ENCODE results near the gene CTNNA2. TPM values are rescaled to one million over a fixed set of nuclear protein-coding genes. Genes with fewer than 3 reads are reported as not detected.

Gene CTNNA2
- total and polyA plus RNA-seq, 9 of the 15 experiments (the other 6 are each of a cell fraction or from before 2014, with no cell fraction given), result 0.03 to 0.40 (median 0.15) TPM

- Histone ChIP-seq H3K36me3 (ENCODE audit: control insufficient read depth, insufficient read depth, low read length) (no peaks in the 10 kb centered on the region), H3K9me1 (ENCODE audit: control insufficient read depth, insufficient read depth, low read length) (no peaks in the 10 kb centered on the region), H3K4me1 (replicated peaks in 1 of 2; ENCODE audit: control insufficient read depth in 2 of 2, insufficient read depth in 2 of 2, low read length in 2 of 2) (no peaks in the 10 kb centered on the region), H2AFZ (ENCODE audit: low read depth, low read length) (no peak overlapping the region), H3K4me2 (ENCODE audit: insufficient read depth, low read length) (no peak overlapping the region), H3K4me3 (no peak overlapping the region), H3K79me2 (ENCODE audit: control insufficient read depth, insufficient read depth, low read length) (no peaks in the 10 kb centered on the region), H4K20me1 (replicated peaks; ENCODE audit: control insufficient read depth, insufficient read depth, low read length) (no peaks in the 10 kb centered on the region), H3K27ac (ENCODE audit: extremely low read depth, low read depth, low read length) (no peak overlapping the region), H3K9ac (ENCODE audit: insufficient read depth in 1 of 2, low read depth in 2 of 2, low read length in 2 of 2) (no peak overlapping the region), H3K9me3 (replicated peaks; ENCODE audit: control insufficient read depth, insufficient read depth, low read depth, low read length) (no peaks in the 10 kb centered on the region), H3K27me3 (ENCODE audit: control insufficient read depth in 2 of 2, insufficient read depth in 2 of 2, low read length in 2 of 2) (no peaks in the 10 kb centered on the region)
- intact Hi-C loops (cut with micrococcal nuclease) (loop anchor here (10.0 kb wide), 1 partner anchor 390 kb away; no protein-coding TSS in a partner anchor), in situ Hi-C loops (cut with MboI) (no loop called here)
- no peak for DNase-seq (ENCODE audit: extremely low read depth in 1 of 4, low spot score in 3 of 4)
- ATAC-seq, result no peak
- TF ChIP-seq HMGXB4 (CRISPR knock-in tag; IDR thresholded peaks at IDR 0.05), result no peak
- TF ChIP-seq ZKSCAN8 (CRISPR knock-in tag; IDR thresholded peaks at IDR 0.05), result no peak
- TF ChIP-seq RFX5 (IDR thresholded peaks at IDR 0.05; ENCODE audit: low read depth, low read length), result no peak
- no peak for TF ChIP-seq IRF2 (CRISPR knock-in tag; IDR thresholded peaks at IDR 0.05)
- TF ChIP-seq TAL1 (IDR thresholded peaks at IDR 0.05), result no peak
- no peak for TF ChIP-seq POLR3G (IDR thresholded peaks at IDR 0.05; ENCODE audit: extremely low read depth, insufficient read length, insufficient replicate concordance)
- no peak for TF ChIP-seq IRF9 (tag; IDR thresholded peaks at IDR 0.05)
- no peak for TF ChIP-seq HLTF (IDR thresholded peaks at IDR 0.05)
- TF ChIP-seq ZNF165 (CRISPR knock-in tag; IDR thresholded peaks at IDR 0.05; ENCODE audit: borderline replicate concordance), result no peak
- TF ChIP-seq ZNF263 (CRISPR knock-in tag; IDR thresholded peaks at IDR 0.05; ENCODE audit: borderline replicate concordance), result no peak
- TF ChIP-seq MTA2 (IDR thresholded peaks at IDR 0.05; ENCODE audit: low read depth), result no peak
- ChIA-PET CTCF (ENCODE audit: low intra/inter-chr PET ratio) (interaction anchor here (0.7 kb wide), 1 partner anchor 38 kb away, joined by 5 read pairs; no protein-coding TSS in a partner anchor), POLR2A (no interaction called here)
- 0% methylated on average over 5 of the region's 5 CpGs for WGBS (ENCODE audit: insufficient coverage, low coverage, missing lambda C conversion rate)
- FAIRE-seq, result no peak
- no TSS peak for BruUV-seq (replicated peaks)
Measured at GRCh38 chr2:79935046-79935732, 422.3 kb downstream of the CTNNA2 start.

All from K562 (cell line).